Ramos (cell line): Measurements from ENCODE around the gene FSTL4.

Experiments used
- in situ Hi-C: fragments of 300-500 bp; cut with MboI; formaldehyde crosslinking; loops from one replicate; pipeline ENCODE4 v1.14.3; 2022; ENCODE audit warnings: low sequenced_read_pairs; ENCODE audit not compliant: unreplicated experiment

Gene FSTL4

GRCh38 chr5:133439859-133440258, 172.5 kb downstream of the FSTL4 start:
- in situ Hi-C loops, result no loop called here

- in situ Hi-C loops, result no loop called here
These were observed 173.9 kb downstream of the FSTL4 start for GRCh38 chr5:133438487-133438886.

GRCh38 chr5:133434336-133434735, 178.0 kb downstream of the FSTL4 start:
- in situ Hi-C loops, result no loop called here

- in situ Hi-C loops, result no loop called here
These were observed 178.7 kb downstream of the FSTL4 start for GRCh38 chr5:133433641-133434040.

- in situ Hi-C loops, result no loop called here
These were observed 179.3 kb downstream of the FSTL4 start for GRCh38 chr5:133432956-133433532.

- in situ Hi-C loops, result no loop called here
These were observed 180.9 kb downstream of the FSTL4 start for GRCh38 chr5:133431326-133431865.

- in situ Hi-C loops, result no loop called here
These were observed 182.2 kb downstream of the FSTL4 start for GRCh38 chr5:133430095-133430494.

GRCh38 chr5:133429046-133429445, 183.3 kb downstream of the FSTL4 start:
- in situ Hi-C loops, result no loop called here

GRCh38 chr5:133428072-133428660, 184.2 kb downstream of the FSTL4 start:
- in situ Hi-C loops, result no loop called here

GRCh38 chr5:133427121-133427777, 185.1 kb downstream of the FSTL4 start:
- in situ Hi-C loops, result no loop called here

- in situ Hi-C loops, result no loop called here
These were observed 186.1 kb downstream of the FSTL4 start for GRCh38 chr5:133426264-133426663.

- in situ Hi-C loops, result no loop called here
These were observed 186.6 kb downstream of the FSTL4 start for GRCh38 chr5:133425764-133426163.

- in situ Hi-C loops, result no loop called here
These were observed 187.1 kb downstream of the FSTL4 start for GRCh38 chr5:133425222-133425621.

GRCh38 chr5:133423618-133424282, 188.6 kb downstream of the FSTL4 start:
- in situ Hi-C loops, result loop anchor here (5.0 kb wide), 1 partner anchor 519 kb away; no protein-coding TSS in a partner anchor

GRCh38 chr5:133423011-133423617, 189.2 kb downstream of the FSTL4 start:
- in situ Hi-C loops, result loop anchor here (5.0 kb wide), 1 partner anchor 519 kb away; no protein-coding TSS in a partner anchor

GRCh38 chr5:133421806-133422205, 190.5 kb downstream of the FSTL4 start:
- in situ Hi-C loops, result loop anchor here (5.0 kb wide), 1 partner anchor 520 kb away; no protein-coding TSS in a partner anchor

- in situ Hi-C loops, result loop anchor here (5.0 kb wide), 1 partner anchor 521 kb away; no protein-coding TSS in a partner anchor
These were observed 190.9 kb downstream of the FSTL4 start for GRCh38 chr5:133421394-133421793.

- in situ Hi-C loops, result loop anchor here (5.0 kb wide), 1 partner anchor 522 kb away; no protein-coding TSS in a partner anchor
These were observed 191.7 kb downstream of the FSTL4 start for GRCh38 chr5:133420440-133421301.

GRCh38 chr5:133415906-133416305, 196.4 kb downstream of the FSTL4 start:
- in situ Hi-C loops, result no loop called here
